ENCODE data around the gene PANK1. TPM values are rescaled to one million over a fixed set of nuclear protein-coding genes. Genes with fewer than 3 reads are reported as not detected.

Gene PANK1
- total and polyA plus RNA-seq, 2 of the 4 experiments (the other 2 are of a cell fraction): 3.0 to 8.8 TPM

GRCh38 chr10:89613582-89613981 lies 31.5 kb downstream of the PANK1 start:
- Histone ChIP-seq H3K18ac (ENCODE audit: low read depth, low read length) (no peak overlapping the region), H2BK5ac (ENCODE audit: low read depth, low read length, poor library complexity, severe bottlenecking) (no peak overlapping the region), H4K8ac (ENCODE audit: low read depth in 2 of 2, low read length in 2 of 2) (no peak overlapping the region), H3K27ac (ENCODE audit: insufficient read depth, low read length) (no peak overlapping the region), H3K9me1 (ENCODE audit: insufficient read depth, low read length) (no peaks in the 10 kb centered on the region; the same call in 1 of the 2 replicates), H3K9me3 (ENCODE audit: control insufficient read depth, insufficient read depth, low read length) (no peaks in the 10 kb centered on the region), H3K4me2 (ENCODE audit: low read depth, low read length) (no peak overlapping the region), H3K27me3 (ENCODE audit: control insufficient read depth, insufficient read depth, low read length) (no peaks in the 10 kb centered on the region), H3K4me1 (ENCODE audit: control insufficient read depth, insufficient read depth, low read length) (peaks cover 3% of the 10 kb centered on the region), H2AFZ (replicated peaks; ENCODE audit: low read length, poor library complexity) (no peak overlapping the region), H3K36me3 (ENCODE audit: control insufficient read depth, insufficient read depth, low read length) (peaks cover 4% of the 10 kb centered on the region; the same call in 1 of the 2 replicates), H3K9ac (ENCODE audit: low read depth, low read length) (no peak overlapping the region), H3K4ac (ENCODE audit: low read depth, low read length) (no peak overlapping the region), H3K79me1 (ENCODE audit: low read depth in 1 of 2, low read length in 2 of 2) (peaks cover 0 to 3% of the 10 kb centered on the region in 2 experiments; a peak in 1 of 4 replicates), H3K14ac (replicated peaks; ENCODE audit: low read depth, low read length) (0 out of 2 replicates have a peak overlapping the region, but pooled peaks have one; percentile 23), H2AK9ac (replicated peaks; ENCODE audit: low read depth, low read length, poor library complexity) (no peak overlapping the region), H3K56ac (ENCODE audit: extremely low read depth, insufficient read depth, low read length) (no peak overlapping the region), H2AK5ac (ENCODE audit: low read depth, low read length) (no peak overlapping the region), H2BK120ac (ENCODE audit: low read depth, low read length) (no peak overlapping the region), H4K20me1 (ENCODE audit: insufficient read depth, low read length) (no peaks in the 10 kb centered on the region), H2BK15ac (ENCODE audit: low read depth, low read length) (no peak overlapping the region), H3K4me3 (ENCODE audit: insufficient read depth, low read depth, low read length) (no peak overlapping the region), H4K5ac (ENCODE audit: low read depth, low read length) (no peak overlapping the region), H3K23ac (ENCODE audit: low read depth, low read length) (no peak overlapping the region), H4K91ac (ENCODE audit: insufficient read depth, low read depth, low read length) (no peak overlapping the region), H2BK20ac (ENCODE audit: low read depth, low read length) (no peak overlapping the region)
- WGBS, 2 experiments (ENCODE audit: extremely low coverage in 2 of 2, insufficient read length in 1 of 2): no CpG with 5 or more reads among the region's 3 CpGs
- BruUV-seq (replicated peaks): no TSS peak
- dilution Hi-C loops (cut with HindIII; ENCODE audit: low sequenced_read_pairs, unreplicated experiment): no loop called here
- intact Hi-C loops (cut with micrococcal nuclease): no loop called here
- in situ Hi-C loops (cut with MboI; ENCODE audit: low sequenced_read_pairs): no loop called here
- ChIA-PET CTCF (interaction anchor here (1.2 kb wide), 1 partner anchor 16 kb away, joined by 3 read pairs; no protein-coding TSS in a partner anchor), POLR2A (ENCODE audit: unreplicated experiment) (no interaction called here)
- peak; percentile 35 for ATAC-seq (ENCODE audit: low read depth)
- TF ChIP-seq, protein P1, sequence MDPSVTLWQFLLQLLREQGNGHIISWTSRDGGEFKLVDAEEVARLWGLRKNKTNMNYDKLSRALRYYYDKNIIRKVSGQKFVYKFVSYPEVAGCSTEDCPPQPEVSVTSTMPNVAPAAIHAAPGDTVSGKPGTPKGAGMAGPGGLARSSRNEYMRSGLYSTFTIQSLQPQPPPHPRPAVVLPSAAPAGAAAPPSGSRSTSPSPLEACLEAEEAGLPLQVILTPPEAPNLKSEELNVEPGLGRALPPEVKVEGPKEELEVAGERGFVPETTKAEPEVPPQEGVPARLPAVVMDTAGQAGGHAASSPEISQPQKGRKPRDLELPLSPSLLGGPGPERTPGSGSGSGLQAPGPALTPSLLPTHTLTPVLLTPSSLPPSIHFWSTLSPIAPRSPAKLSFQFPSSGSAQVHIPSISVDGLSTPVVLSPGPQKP (IDR thresholded peaks at IDR 0.05; ENCODE audit: borderline replicate concordance, low read depth, low read length): no peak
- TF ChIP-seq POLR2A (IDR thresholded peaks at IDR 0.05; ENCODE audit: low read depth, low read length): no peak
- TF ChIP-seq MAZ (IDR thresholded peaks at IDR 0.05; ENCODE audit: borderline replicate concordance, low read depth, low read length): no peak
- TF ChIP-seq CTCF (conservative IDR thresholded peaks at IDR 0.05; ENCODE audit: low read depth, low read length): no peak
- no peak for TF ChIP-seq CHD1 (IDR thresholded peaks at IDR 0.05; ENCODE audit: low read depth, low read length)
- TF ChIP-seq, protein P2, sequence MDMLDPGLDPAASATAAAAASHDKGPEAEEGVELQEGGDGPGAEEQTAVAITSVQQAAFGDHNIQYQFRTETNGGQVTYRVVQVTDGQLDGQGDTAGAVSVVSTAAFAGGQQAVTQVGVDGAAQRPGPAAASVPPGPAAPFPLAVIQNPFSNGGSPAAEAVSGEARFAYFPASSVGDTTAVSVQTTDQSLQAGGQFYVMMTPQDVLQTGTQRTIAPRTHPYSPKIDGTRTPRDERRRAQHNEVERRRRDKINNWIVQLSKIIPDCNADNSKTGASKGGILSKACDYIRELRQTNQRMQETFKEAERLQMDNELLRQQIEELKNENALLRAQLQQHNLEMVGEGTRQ (IDR thresholded peaks at IDR 0.05; ENCODE audit: low read depth, low read length): no peak
- no peak for TF ChIP-seq SMC3 (IDR thresholded peaks at IDR 0.05; ENCODE audit: low read depth, low read length)
- no peak for TF ChIP-seq RAD21 (IDR thresholded peaks at IDR 0.05; ENCODE audit: low read length)
- TF ChIP-seq NFE2L2 (IDR thresholded peaks at IDR 0.05; ENCODE audit: low read depth, low read length): no peak
- no peak for DNase-seq

All from IMR-90 (cell line).